ENCODE results near the gene PIM3. TPM values are rescaled to one million over a fixed set of nuclear protein-coding genes. Genes with fewer than 3 reads are reported as not detected.
"Not testable (repeated sequence)": the region's sequence is repeated elsewhere in the genome, so short reads cannot be mapped to it uniquely, and the experiment has no call there.

PIM3 gene
- polyA plus RNA-seq, 4 donors, result 35.7 to 72.2 (median 45.9) TPM

DNA sequence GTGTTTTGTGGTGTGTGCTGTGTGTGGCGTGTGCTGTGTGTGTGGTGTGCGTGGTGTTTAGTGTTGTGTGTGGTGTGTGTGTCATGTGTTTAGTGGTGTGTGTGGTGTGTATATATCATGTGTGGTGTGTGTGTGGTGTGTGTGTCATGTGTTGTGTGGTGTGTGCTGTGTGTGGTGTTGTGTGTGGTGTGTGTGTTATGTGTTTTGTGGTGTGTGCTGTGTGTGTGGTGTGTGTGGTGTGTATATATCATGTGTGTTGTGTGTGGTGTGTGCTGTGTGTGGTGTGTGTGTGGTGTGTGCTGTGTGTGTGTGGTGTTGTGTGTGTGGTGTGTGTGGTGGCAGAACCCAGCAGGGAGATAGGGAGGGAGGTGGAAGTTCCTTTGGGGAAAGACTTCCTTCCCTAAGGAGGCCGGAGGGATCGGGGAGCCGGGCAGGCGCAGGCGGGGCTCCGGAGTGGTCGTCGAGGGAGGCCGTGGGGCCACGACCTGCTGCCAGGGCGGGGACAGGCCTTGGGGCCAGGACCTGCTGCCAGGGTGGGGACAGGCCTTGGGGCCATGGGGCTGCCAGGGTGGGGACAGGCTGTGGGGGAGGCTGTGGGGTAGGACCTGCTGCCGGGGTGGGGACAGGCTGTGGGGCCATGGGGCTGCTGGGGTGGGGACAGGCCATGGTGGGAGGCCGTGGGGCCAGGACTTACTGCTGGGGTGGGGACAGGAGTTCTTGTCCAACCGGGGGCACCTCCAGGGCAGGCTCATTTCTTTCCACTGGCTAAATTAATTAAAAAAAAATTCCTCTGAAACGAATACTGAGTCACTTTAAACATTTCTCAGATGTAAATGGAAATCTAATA, 15.2 kb downstream of the PIM3 start:
- H3K9me3 ChIP-seq (ENCODE audit: control insufficient read depth in 2 of 2, insufficient read depth in 1 of 2, low read depth in 1 of 2, low read length in 1 of 2), result peaks cover 0 to 6% of the 10 kb centered on the region in 2 donors

DNA sequence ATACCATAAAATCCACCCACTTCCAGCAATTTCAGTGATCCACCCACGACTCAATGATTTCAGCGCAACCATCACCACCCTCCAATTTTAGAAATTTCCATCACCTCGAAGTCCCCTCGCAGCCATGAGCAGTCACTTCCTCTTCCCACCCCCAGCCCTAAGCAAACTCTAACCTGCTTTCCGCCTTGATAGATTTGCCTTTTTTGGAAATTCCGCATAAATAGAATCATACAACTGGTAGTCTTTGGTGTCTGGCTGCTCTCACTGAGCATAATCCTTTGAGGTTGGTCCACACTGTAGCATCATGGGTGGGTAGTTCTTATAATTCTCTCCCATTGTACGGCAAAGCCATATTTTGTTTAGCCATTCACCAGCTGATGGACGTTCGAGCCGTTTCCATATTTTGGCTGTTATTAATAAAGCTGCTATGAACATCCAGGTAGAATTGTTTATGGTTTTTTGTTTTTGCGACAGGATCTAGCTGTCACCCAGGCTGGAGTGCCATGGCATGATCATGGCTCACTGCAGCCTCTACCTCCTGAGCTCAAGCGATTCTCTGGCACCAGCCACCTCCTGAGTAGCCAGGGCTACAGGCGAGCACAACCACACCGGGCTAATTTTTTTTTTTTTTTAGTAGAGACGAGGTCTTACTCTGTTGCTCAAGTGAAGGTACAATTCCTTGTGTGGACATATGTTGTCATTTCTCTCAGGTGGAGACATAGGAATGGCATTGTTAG, 16.0 kb downstream of the PIM3 start:
- Histone ChIP-seq H3K27me3 (ENCODE audit: control insufficient read depth in 3 of 3, insufficient read depth in 3 of 3, low read length in 3 of 3) (peaks cover 0 to 7% (median 0%) of the 10 kb centered on the region in 3 donors), H3K4me3 (ENCODE audit: low read depth in 1 of 3, low read length in 3 of 3) (no peak overlapping the region), H3K9me3 (ENCODE audit: control insufficient read depth in 2 of 2, insufficient read depth in 1 of 2, low read depth in 1 of 2, low read length in 1 of 2) (peaks cover 0 to 12% of the 10 kb centered on the region in 2 donors), H3K36me3 (ENCODE audit: control insufficient read depth in 3 of 3, insufficient read depth in 2 of 3, low read depth in 1 of 3, low read length in 3 of 3) (no peaks in the 10 kb centered on the region), H3K27ac (ENCODE audit: low read depth in 1 of 3, low read length in 2 of 3) (no peak overlapping the region), H3K4me1 (ENCODE audit: control insufficient read depth in 3 of 3, insufficient read depth in 2 of 3, low read depth in 1 of 3, low read length in 2 of 3) (peaks cover 0 to 5% (median 2%) of the 10 kb centered on the region in 3 donors)
- FAIRE-seq, result no peak
- peak in 1 of 2 donors; percentile 15 for DNase-seq
- WGBS, 3 donors, result 42 to 55% (median 43%) methylated on average over 15 of the region's 15 CpGs

More for the DNA sequence above, 15.2 kb downstream of the PIM3 start:
- Histone ChIP-seq H3K27me3 (ENCODE audit: control insufficient read depth in 3 of 3, insufficient read depth in 3 of 3, low read length in 3 of 3) (peaks cover 0 to 9% (median 0%) of the 10 kb centered on the region in 3 donors), H3K27ac (ENCODE audit: low read depth in 1 of 3, low read length in 2 of 3) (no peak overlapping the region), H3K36me3 (ENCODE audit: control insufficient read depth in 3 of 3, insufficient read depth in 2 of 3, low read depth in 1 of 3, low read length in 3 of 3) (no peaks in the 10 kb centered on the region), H3K4me1 (ENCODE audit: control insufficient read depth in 3 of 3, insufficient read depth in 2 of 3, low read depth in 1 of 3, low read length in 2 of 3) (peaks cover 0 to 6% (median 2%) of the 10 kb centered on the region in 3 donors), H3K4me3 (ENCODE audit: low read depth in 1 of 3, low read length in 3 of 3) (no peak overlapping the region)
- DNase-seq (peak in 1 of 2 donors; percentile 46), FAIRE-seq (no peak)
- 25 to 28% (median 27%) methylated on average over 16 to 17 of the region's 17 CpGs for WGBS, 3 donors

DNA sequence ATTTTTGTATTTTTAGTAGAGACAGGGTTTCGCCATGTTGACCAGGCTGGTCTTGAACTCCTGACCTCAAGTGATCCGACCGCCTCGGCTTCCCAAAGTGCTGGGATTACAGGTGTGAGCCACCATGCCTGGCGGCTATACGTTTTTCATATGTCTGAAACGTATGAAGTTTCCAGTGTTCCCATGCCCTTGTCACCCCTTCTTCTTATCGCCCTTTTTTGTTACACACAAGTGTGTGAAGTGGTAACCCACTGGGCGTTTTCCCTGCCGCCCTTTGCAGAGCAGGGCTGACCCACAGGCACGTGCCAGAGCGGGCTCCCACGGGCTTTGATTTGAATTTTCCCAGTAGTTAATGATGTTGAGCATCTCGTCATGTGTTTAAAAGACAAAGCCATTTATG, 17.0 kb downstream of the PIM3 start:
- no peaks in the 10 kb centered on the region for H3K36me3 ChIP-seq (ENCODE audit: control insufficient read depth in 3 of 3, insufficient read depth in 2 of 3, low read depth in 1 of 3, low read length in 3 of 3)
- H3K9me3 ChIP-seq (ENCODE audit: control insufficient read depth in 2 of 2, insufficient read depth in 1 of 2, low read depth in 1 of 2, low read length in 1 of 2), result peaks cover 0 to 12% of the 10 kb centered on the region in 2 donors
- H3K27ac ChIP-seq (ENCODE audit: low read depth in 1 of 3, low read length in 2 of 3), result no peak overlapping the region
- DNase-seq (no peak), FAIRE-seq (no peak)
- peaks cover under 1 to 1% (median 1%) of the 10 kb centered on the region in 3 donors for H3K27me3 ChIP-seq (ENCODE audit: control insufficient read depth in 3 of 3, insufficient read depth in 3 of 3, low read length in 3 of 3)
- WGBS, 3 donors, result 76 to 87% (median 84%) methylated on average over 14 of the region's 14 CpGs
- no peaks in the 10 kb centered on the region for H3K4me1 ChIP-seq (ENCODE audit: control insufficient read depth in 3 of 3, insufficient read depth in 2 of 3, low read depth in 1 of 3, low read length in 2 of 3)
- H3K4me3 ChIP-seq (ENCODE audit: low read depth in 1 of 3, low read length in 3 of 3), result no peak overlapping the region

DNA sequence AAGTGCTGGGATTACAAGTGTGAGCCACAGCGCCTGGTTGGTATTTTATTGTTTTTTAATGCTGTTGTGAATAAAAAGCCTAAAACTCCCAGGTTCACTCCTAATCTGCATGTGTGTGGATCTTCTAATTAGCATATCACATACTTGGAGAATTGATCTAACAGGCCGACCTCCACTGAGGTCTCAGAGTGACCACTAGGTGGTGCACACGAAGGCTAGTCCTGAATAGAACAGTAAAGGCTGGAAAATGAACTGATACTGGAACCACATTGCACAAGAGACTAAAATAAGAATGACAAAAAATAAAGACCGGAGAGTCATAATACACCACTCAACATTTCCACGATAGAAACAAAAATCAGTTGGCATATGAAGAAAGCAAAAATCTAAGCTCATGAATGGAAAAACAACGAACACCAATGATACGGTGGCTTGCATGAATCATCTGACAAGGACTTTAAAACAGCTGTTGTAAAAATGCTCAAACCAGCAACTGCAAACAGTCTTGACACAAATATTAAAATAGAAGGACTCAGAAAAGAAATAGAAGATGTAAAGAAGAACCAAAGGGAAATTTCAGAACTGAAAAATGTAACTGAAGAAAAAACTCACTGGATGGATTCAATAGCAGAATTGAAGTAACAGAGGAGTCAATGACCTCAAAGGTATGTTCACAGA, 19.2 kb downstream of the PIM3 start:
- Histone ChIP-seq H3K4me1 (ENCODE audit: control insufficient read depth in 3 of 3, insufficient read depth in 2 of 3, low read depth in 1 of 3, low read length in 2 of 3) (peaks cover 0 to 2% (median 0%) of the 10 kb centered on the region in 3 donors), H3K4me3 (ENCODE audit: low read depth in 1 of 3, low read length in 3 of 3) (no peak overlapping the region), H3K27me3 (ENCODE audit: control insufficient read depth in 3 of 3, insufficient read depth in 3 of 3, low read length in 3 of 3) (peaks cover 8 to 19% (median 9%) of the 10 kb centered on the region in 3 donors), H3K9me3 (ENCODE audit: control insufficient read depth in 2 of 2, insufficient read depth in 1 of 2, low read depth in 1 of 2, low read length in 1 of 2) (peaks cover 0 to 12% of the 10 kb centered on the region in 2 donors), H3K36me3 (ENCODE audit: control insufficient read depth in 3 of 3, insufficient read depth in 2 of 3, low read depth in 1 of 3, low read length in 3 of 3) (no peaks in the 10 kb centered on the region), H3K27ac (ENCODE audit: low read depth in 1 of 3, low read length in 2 of 3) (no peak overlapping the region)
- peak in 1 of 2 donors; percentile 73 for DNase-seq
- no peak for FAIRE-seq
- 45 to 52% (median 46%) methylated on average over 7 of the region's 7 CpGs for WGBS, 3 donors

DNA sequence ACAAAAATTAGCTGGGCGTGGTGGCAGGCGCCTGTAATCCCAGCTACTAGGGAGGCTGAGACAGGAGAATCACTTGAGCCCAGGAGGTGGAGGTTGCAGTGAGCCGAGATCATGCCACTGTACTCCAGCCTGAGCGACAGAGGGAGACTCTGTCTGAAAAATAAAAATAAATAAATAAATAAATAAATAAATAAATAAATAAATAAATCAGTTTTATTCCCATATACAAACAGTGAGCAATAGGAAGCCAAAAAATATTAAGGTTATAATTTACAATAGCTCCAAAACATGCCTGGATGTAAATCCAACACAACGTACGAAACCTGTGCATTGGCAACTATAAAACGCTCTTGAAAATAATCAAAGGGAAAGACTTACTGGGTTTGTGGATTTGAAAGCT, 21.2 kb downstream of the PIM3 start:
- H3K9me3 ChIP-seq (ENCODE audit: control insufficient read depth in 2 of 2, insufficient read depth in 1 of 2, low read depth in 1 of 2, low read length in 1 of 2), result peaks cover 0 to 12% of the 10 kb centered on the region in 2 donors
- H3K4me3 ChIP-seq (ENCODE audit: low read depth in 1 of 3, low read length in 3 of 3); H3K4me1 ChIP-seq (ENCODE audit: control insufficient read depth in 3 of 3, insufficient read depth in 2 of 3, low read depth in 1 of 3, low read length in 2 of 3); FAIRE-seq; DNase-seq; H3K36me3 ChIP-seq (ENCODE audit: control insufficient read depth in 3 of 3, insufficient read depth in 2 of 3, low read depth in 1 of 3, low read length in 3 of 3); H3K27ac ChIP-seq (ENCODE audit: low read depth in 1 of 3, low read length in 2 of 3): not testable (repeated sequence)
- H3K27me3 ChIP-seq (ENCODE audit: control insufficient read depth in 3 of 3, insufficient read depth in 3 of 3, low read length in 3 of 3), result peaks cover 8 to 23% (median 9%) of the 10 kb centered on the region in 3 donors
- 95 to 97% (median 97%) methylated on average over 7 of the region's 7 CpGs for WGBS, 3 donors

DNA sequence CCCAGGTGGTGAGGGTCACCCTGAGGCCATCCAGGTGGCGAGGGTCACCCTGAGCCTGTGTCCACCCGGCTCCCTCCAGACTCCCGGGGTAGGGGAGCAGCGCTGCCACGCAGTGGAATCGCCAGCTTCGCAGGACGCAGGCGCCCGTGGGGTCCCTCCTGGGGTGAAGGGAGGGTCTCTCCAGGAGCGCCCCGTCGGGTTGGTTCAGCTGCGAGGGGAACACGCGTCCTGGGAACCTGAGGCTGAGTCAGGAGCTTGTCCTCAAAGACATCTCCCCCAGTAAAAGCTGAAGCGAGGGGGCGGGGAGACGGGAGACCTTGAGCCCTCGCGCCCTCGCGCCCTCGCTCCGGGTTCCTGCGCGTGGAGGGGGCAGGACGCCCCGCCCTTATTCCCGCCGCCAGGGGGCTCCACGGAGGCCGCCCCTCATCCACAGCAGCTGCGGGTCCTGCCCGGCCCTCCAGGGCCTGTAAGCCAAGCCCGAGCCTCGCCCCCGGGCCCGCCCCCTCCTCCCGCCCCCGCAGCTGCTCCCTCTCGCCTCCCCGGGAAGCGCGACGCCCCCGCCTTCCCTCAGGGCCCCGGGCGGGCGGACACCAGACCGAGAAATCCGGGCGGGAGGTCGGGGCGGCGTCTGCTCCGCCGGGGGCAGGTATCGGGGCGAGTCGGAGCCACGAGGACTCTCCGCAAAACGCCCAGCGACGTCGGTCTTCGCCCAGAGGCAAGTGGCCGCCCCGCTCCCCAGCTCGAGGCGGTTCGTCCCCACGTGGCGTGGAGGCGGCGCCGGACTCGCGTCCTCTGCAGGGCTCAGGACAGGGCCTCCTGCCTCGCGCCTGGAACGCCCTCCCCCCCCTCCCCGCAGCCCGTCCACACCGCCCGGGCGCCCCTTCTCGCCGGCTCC, 22.8 kb downstream of the PIM3 start:
- DNase-seq (no peak), FAIRE-seq (no peak)
- Histone ChIP-seq H3K27ac (ENCODE audit: low read depth in 1 of 3, low read length in 2 of 3) (no peak overlapping the region), H3K4me3 (ENCODE audit: low read depth in 1 of 3, low read length in 3 of 3) (no peak overlapping the region), H3K9me3 (ENCODE audit: control insufficient read depth in 2 of 2, insufficient read depth in 1 of 2, low read depth in 1 of 2, low read length in 1 of 2) (peaks cover 0 to 10% of the 10 kb centered on the region in 2 donors), H3K36me3 (ENCODE audit: control insufficient read depth in 3 of 3, insufficient read depth in 2 of 3, low read depth in 1 of 3, low read length in 3 of 3) (no peaks in the 10 kb centered on the region), H3K4me1 (ENCODE audit: control insufficient read depth in 3 of 3, insufficient read depth in 2 of 3, low read depth in 1 of 3, low read length in 2 of 3) (peaks cover 0 to 2% (median 0%) of the 10 kb centered on the region in 3 donors), H3K27me3 (ENCODE audit: control insufficient read depth in 3 of 3, insufficient read depth in 3 of 3, low read length in 3 of 3) (peaks cover 8 to 23% (median 9%) of the 10 kb centered on the region in 3 donors)
- 12 to 16% (median 15%) methylated on average over 62 to 90 of the region's 90 CpGs for WGBS, 3 donors

DNA sequence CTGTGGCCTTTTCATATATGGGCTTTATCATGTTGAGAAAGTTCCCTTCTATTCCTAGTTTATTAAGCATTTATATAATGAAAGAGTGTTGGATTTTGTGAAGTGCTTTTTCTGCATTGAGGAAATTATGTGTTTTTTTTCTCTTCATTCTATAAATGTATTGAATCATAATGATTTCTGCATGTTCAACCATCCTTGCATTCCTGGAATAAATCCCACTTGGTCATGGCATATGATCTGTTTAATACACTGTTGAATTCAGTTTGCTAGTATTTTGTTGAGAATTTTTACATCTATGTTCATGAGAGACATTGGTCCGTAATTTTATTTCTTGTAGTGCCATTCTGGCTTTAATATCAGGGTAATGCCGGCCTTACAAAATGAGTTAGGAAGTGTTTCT, 25.8 kb downstream of the PIM3 start:
- Histone ChIP-seq H3K4me3 (ENCODE audit: low read depth in 1 of 3, low read length in 3 of 3) (no peak overlapping the region), H3K4me1 (ENCODE audit: control insufficient read depth in 3 of 3, insufficient read depth in 2 of 3, low read depth in 1 of 3, low read length in 2 of 3) (peaks cover 0 to 2% (median 0%) of the 10 kb centered on the region in 3 donors), H3K9me3 (ENCODE audit: control insufficient read depth in 2 of 2, insufficient read depth in 1 of 2, low read depth in 1 of 2, low read length in 1 of 2) (peaks cover 0 to 12% of the 10 kb centered on the region in 2 donors), H3K27me3 (ENCODE audit: control insufficient read depth in 3 of 3, insufficient read depth in 3 of 3, low read length in 3 of 3) (peaks cover 8 to 23% (median 9%) of the 10 kb centered on the region in 3 donors), H3K27ac (ENCODE audit: low read depth in 1 of 3, low read length in 2 of 3) (no peak overlapping the region), H3K36me3 (ENCODE audit: control insufficient read depth in 3 of 3, insufficient read depth in 2 of 3, low read depth in 1 of 3, low read length in 3 of 3) (no peaks in the 10 kb centered on the region)
- WGBS, 3 donors, result 93 to 99% (median 95%) methylated on average over 2 of the region's 2 CpGs
- DNase-seq (no peak), FAIRE-seq (no peak)

All from small intestine (tissue), 7 donors.